ENCODE data around the gene CEMIP2. TPM values are rescaled to one million over a fixed set of nuclear protein-coding genes. Genes with fewer than 3 reads are reported as not detected.

The CEMIP2 gene
- total and polyA plus RNA-seq, 2 donors (not counting 3 experiments of a cell fraction or from before 2014, with no cell fraction given) = 41.6 to 44.3 TPM

- no peaks in the 10 kb centered on the region for H3K27me3 ChIP-seq (ENCODE audit: control insufficient read depth in 2 of 2, insufficient read depth in 2 of 2, low read length in 2 of 2)
- no peaks in the 10 kb centered on the region for H4K20me1 ChIP-seq (replicated peaks; ENCODE audit: control insufficient read depth, extremely low read depth, insufficient read depth, low read length)
- no peak overlapping the region for H3K4me2 ChIP-seq (ENCODE audit: insufficient read depth, low read length)
- DNase-seq (ENCODE audit: low read depth, low spot score) (no peak), FAIRE-seq (no peak)
- H3K9me3 ChIP-seq (replicated peaks; ENCODE audit: control insufficient read depth, insufficient read depth, low read length) = no peaks in the 10 kb centered on the region
- H3K4me3 ChIP-seq (replicated peaks in 1 of 3; ENCODE audit: insufficient read depth in 1 of 3, low read depth in 1 of 3, low read length in 3 of 3) = no peak overlapping the region
- CTCF ChIA-PET = interaction anchor here (1.3 to 2.2 kb wide), 2 partner anchors 32 to 74 kb away, joined by 5 to 8 read pairs; no protein-coding TSS in a partner anchor
- no peak overlapping the region for H2AFZ ChIP-seq (ENCODE audit: low read depth, low read length)
- no peaks in the 10 kb centered on the region for H3K36me3 ChIP-seq (ENCODE audit: control insufficient read depth in 2 of 2, extremely low read depth in 1 of 2, insufficient read depth in 2 of 2, low read length in 2 of 2)
- POLR2A ChIA-PET = no interaction called here
- H3K27ac ChIP-seq (ENCODE audit: insufficient read depth, low read depth, low read length) = no peak overlapping the region
- dilution Hi-C loops (cut with MboI; ENCODE audit: extremely low pct_ligation_motif_present, low sequenced_read_pairs) (no loop called here), intact Hi-C loops (cut with micrococcal nuclease) (no loop called here)
- no peak overlapping the region for H3K9ac ChIP-seq (replicated peaks; ENCODE audit: extremely low read depth, insufficient read depth, low read length)
- no TSS peak for BruUV-seq (replicated peaks)
- H3K9me1 ChIP-seq (replicated peaks; ENCODE audit: control insufficient read depth, extremely low read depth, insufficient read depth, low read length) = no peaks in the 10 kb centered on the region
- H3K79me2 ChIP-seq (ENCODE audit: control insufficient read depth, insufficient read depth, low read length) = no peaks in the 10 kb centered on the region
- TF ChIP-seq, protein P1, sequence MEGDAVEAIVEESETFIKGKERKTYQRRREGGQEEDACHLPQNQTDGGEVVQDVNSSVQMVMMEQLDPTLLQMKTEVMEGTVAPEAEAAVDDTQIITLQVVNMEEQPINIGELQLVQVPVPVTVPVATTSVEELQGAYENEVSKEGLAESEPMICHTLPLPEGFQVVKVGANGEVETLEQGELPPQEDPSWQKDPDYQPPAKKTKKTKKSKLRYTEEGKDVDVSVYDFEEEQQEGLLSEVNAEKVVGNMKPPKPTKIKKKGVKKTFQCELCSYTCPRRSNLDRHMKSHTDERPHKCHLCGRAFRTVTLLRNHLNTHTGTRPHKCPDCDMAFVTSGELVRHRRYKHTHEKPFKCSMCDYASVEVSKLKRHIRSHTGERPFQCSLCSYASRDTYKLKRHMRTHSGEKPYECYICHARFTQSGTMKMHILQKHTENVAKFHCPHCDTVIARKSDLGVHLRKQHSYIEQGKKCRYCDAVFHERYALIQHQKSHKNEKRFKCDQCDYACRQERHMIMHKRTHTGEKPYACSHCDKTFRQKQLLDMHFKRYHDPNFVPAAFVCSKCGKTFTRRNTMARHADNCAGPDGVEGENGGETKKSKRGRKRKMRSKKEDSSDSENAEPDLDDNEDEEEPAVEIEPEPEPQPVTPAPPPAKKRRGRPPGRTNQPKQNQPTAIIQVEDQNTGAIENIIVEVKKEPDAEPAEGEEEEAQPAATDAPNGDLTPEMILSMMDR (IDR thresholded peaks at IDR 0.05; ENCODE audit: extremely low read depth in 1 of 2, insufficient read depth in 1 of 2, low read depth in 1 of 2, low read length in 2 of 2) = no peak
- TF ChIP-seq MAX (IDR thresholded peaks at IDR 0.05; ENCODE audit: insufficient read depth, insufficient read length) = no peak
- no peak for TF ChIP-seq MYC (IDR thresholded peaks at IDR 0.05; ENCODE audit: low read depth, low read length)
- TF ChIP-seq GATA2 (IDR thresholded peaks at IDR 0.05; ENCODE audit: insufficient read depth, insufficient read length, low read depth, low read length) = no peak
- no peak for TF ChIP-seq JUN (IDR thresholded peaks at IDR 0.05; ENCODE audit: borderline replicate concordance, insufficient read depth, insufficient read length, low read depth)
- no peak for TF ChIP-seq POLR2AphosphoS5 (IDR thresholded peaks at IDR 0.05; ENCODE audit: insufficient read depth, low read depth, low read length)
- TF ChIP-seq FOS (IDR thresholded peaks at IDR 0.05; ENCODE audit: borderline replicate concordance, insufficient read depth, low read length) = no peak
- TF ChIP-seq EZH2 (IDR thresholded peaks at IDR 0.05; ENCODE audit: borderline replicate concordance, low read depth, low read length, severe bottlenecking) = no peak
- TF ChIP-seq POLR2A (IDR thresholded peaks at IDR 0.05; ENCODE audit: low read depth, low read length) = no peak
- H3K4me1 ChIP-seq (ENCODE audit: control insufficient read depth, extremely low read depth, insufficient read depth, low read length) = peaks cover 11% of the 10 kb centered on the region
These were observed 89.3 kb downstream of the CEMIP2 start for GRCh38 chr9:71678999-71679398.
